Right lobe of liver (tissue), 6 donors: ENCODE results near the gene TPSD1. TPM values are rescaled to one million over a fixed set of nuclear protein-coding genes. Genes with fewer than 3 reads are reported as not detected.

ENCODE experiments used
- ATAC-seq, 4 donors: fragments of 200-7000 bp; cut with Tn5 transposase; one replicate each; pipeline ENCODE4 v1.9.1; 2020; ENCODE audit warnings: mild to moderate bottlenecking in 4 of 4, moderate library complexity in 4 of 4
- DNase-seq, 3 donors: peaks; one replicate each; pipeline ENCODE4 v3.0.0-alpha.2; 2020
- H3K27ac ChIP-seq, 3 donors: fragments of 200-600 bp; one replicate each; pipeline ENCODE4 v1.8.0; 2022
- H3K27me3 ChIP-seq, 2 donors: fragments of 200-600 bp; one replicate each; pipeline ENCODE4 v1.8.0; 2022
- H3K36me3 ChIP-seq, 4 donors: fragments of 200-600 bp; sonication (generic) in 1 of 4; one replicate each; pipeline versions ENCODE4 v1.5.1 to v1.8.0; 2017 to 2022; ENCODE audit warnings: control low read depth in 1 of 4
- H3K4me1 ChIP-seq, 4 donors: fragments of 200-600 bp; sonication (generic) in 1 of 4; one replicate each; pipeline versions ENCODE4 v1.5.1 to v1.8.0; 2017 to 2022; ENCODE audit warnings: control low read depth in 1 of 4
- H3K4me3 ChIP-seq, 3 donors: fragments of 200-600 bp; one replicate each; pipeline ENCODE4 v1.8.0; 2022
- H3K9me3 ChIP-seq, 4 donors: fragments of 200-600 bp; sonication (generic) in 1 of 4; one replicate each; pipeline versions ENCODE4 v1.5.1 to v1.8.0; 2017 to 2022; ENCODE audit warnings: control low read depth in 1 of 4
- CTCF ChIP-seq, 4 donors: fragments of 200-600 bp in 3 of 4; fragments of 450-650 bp in 1 of 4; IDR thresholded peaks; one replicate each; pipeline versions ENCODE4 v1.5.1 to v1.8.0; 2016 to 2022; ENCODE audit warnings: antibody characterized with exemption in 4 of 4, mild to moderate bottlenecking in 2 of 4
- POLR2A ChIP-seq: fragments of 450-650 bp; IDR thresholded peaks from one replicate; pipeline ENCODE4 v1.6.1; 2017; ENCODE audit warnings: antibody characterized with exemption, mild to moderate bottlenecking
- WGBS: methylation state at CpG from one replicate; pipeline ENCODE4 v1.1.6; 2018; ENCODE audit warnings: low coverage, low lambda C conversion rate; ENCODE audit not compliant: insufficient coverage; ENCODE audit errors: missing lambda C conversion rate; 5-methylcytosine and 5-hydroxymethylcytosine counted together
- intact Hi-C, 2 donors: fragments of 100-400 bp; cut with DNase I; formaldehyde crosslinking; loops; one replicate each; pipeline versions ENCODE4 v1.11.2 to v1.14.1; 2022
- total RNA-seq, 6 experiments: library from RNA; depleted of rRNA in 2 of 6; stranded (reverse); fragments of >200 nt in 2 of 6; fragmentation: NEBNext Ultra II Directional in 3 of 6; extraction: Animal tissue kit (Norgen Biotek cat#: 25700) in 3 of 6; gene quantifications; one replicate each; pipeline versions ENCODE4 v1.1.0 to v1.2.4, GENCODE V29; 2016 to 2023
- donor health status: DM: no; HTN: yes; CAD: no.
- donor health status: DM: no; HTN: no; CAD: no.
- donor health status: DM: no; HTN: no; CAD: no.
- donor health status: DM: no; HTN: yes; CAD: no.
- donor health status: DM: no; HTN: yes; CAD: no.

TPSD1 gene
- total RNA-seq, 6 experiments from 2014 or later = not detected

GRCh38 chr16:1220841-1221627 is 34.8 kb upstream of the TPSD1 start:
- TF ChIP-seq CTCF (IDR thresholded peaks at IDR 0.05) (no peak), POLR2A (no peak)
- ATAC-seq (no peak), DNase-seq (no peak)
- H3K27me3 ChIP-seq = no peaks in the 10 kb centered on the region
- intact Hi-C loops = no loop called here
- whole genome bisulfite sequencing = 87% methylated on average over 7 of the region's 48 CpGs
- H3K4me3 ChIP-seq = no peak overlapping the region
- H3K27ac ChIP-seq = no peak overlapping the region
- peaks cover 0 to 10% (median 4%) of the 10 kb centered on the region in 4 donors for H3K4me1 ChIP-seq
- H3K36me3 ChIP-seq = no peaks in the 10 kb centered on the region
- H3K9me3 ChIP-seq = no peaks in the 10 kb centered on the region

- H3K27ac ChIP-seq = no peak overlapping the region
- DNase-seq = no peak
- H3K4me1 ChIP-seq = peaks cover 0 to 10% (median 4%) of the 10 kb centered on the region in 4 donors
- H3K9me3 ChIP-seq = no peaks in the 10 kb centered on the region
- H3K36me3 ChIP-seq = no peaks in the 10 kb centered on the region
- intact Hi-C loops = no loop called here
- no peaks in the 10 kb centered on the region for H3K27me3 ChIP-seq
- no peak for ATAC-seq
- TF ChIP-seq POLR2A (no peak), CTCF (IDR thresholded peaks at IDR 0.05) (no peak)
- 79% methylated on average over 11 of the region's 40 CpGs for WGBS
- no peak overlapping the region for H3K4me3 ChIP-seq
Observed at GRCh38 chr16:1221628-1222552, 34.0 kb upstream of the TPSD1 start.

- H3K4me1 ChIP-seq = peaks cover 0 to 10% (median 4%) of the 10 kb centered on the region in 4 donors
- DNase-seq = no peak
- H3K27ac ChIP-seq = no peak overlapping the region
- no peaks in the 10 kb centered on the region for H3K36me3 ChIP-seq
- ATAC-seq = no peak
- no peaks in the 10 kb centered on the region for H3K27me3 ChIP-seq
- no peak overlapping the region for H3K4me3 ChIP-seq
- intact Hi-C loops = no loop called here
- WGBS = 59% methylated on average over 5 of the region's 25 CpGs
- no peaks in the 10 kb centered on the region for H3K9me3 ChIP-seq
- no peak for TF ChIP-seq CTCF (IDR thresholded peaks at IDR 0.05)
- TF ChIP-seq POLR2A = no peak
Observed at GRCh38 chr16:1222553-1223354, 33.1 kb upstream of the TPSD1 start.
